ENCODE data around the gene AVPR1B.

AVPR1B gene

DNA sequence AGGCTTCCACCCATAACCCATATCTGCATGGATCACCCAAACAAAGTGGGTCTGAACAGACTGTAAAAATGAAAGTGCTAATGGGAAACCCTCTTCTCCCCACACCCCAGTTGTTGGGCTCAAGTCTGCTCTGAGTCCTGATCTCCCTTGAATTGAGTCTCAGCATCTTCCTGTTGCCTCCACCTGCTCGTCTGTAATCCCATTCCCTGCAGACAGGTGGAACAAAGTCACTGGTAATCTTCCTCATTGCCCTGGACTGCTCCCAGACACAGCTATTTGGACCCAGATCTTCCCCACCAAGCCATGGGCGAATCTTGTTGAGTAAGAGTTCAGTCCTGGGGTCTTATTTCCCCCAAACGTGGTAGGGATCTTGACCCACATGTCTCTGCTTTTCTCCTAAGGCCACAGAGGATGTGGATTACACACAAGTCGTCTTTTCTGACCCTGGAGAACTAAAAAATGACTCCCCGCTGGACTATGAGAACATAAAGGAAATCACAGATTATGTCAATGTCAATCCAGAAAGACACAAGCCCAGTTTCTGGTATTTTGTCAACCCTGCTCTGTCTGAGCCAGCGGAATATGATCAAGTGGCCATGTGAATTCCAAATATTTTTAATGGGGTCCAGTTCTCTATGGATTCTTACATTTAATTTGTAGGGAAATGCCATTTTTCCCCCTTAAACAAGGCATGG, 15.7 kb downstream of the AVPR1B start:
- Histone ChIP-seq H3K27ac (no peak overlapping the region), H3K4me1 (peaks cover 0 to 5% (median 0%) of the 10 kb centered on the region in 4 donors), H3K36me3 (no peaks in the 10 kb centered on the region), H3K27me3 (peaks cover 0 to 3% of the 10 kb centered on the region in 2 donors), H3K9me3 (no peaks in the 10 kb centered on the region), H3K4me3 (no peak overlapping the region)
- DNase-seq, result no peak
- TF ChIP-seq, protein P1, sequence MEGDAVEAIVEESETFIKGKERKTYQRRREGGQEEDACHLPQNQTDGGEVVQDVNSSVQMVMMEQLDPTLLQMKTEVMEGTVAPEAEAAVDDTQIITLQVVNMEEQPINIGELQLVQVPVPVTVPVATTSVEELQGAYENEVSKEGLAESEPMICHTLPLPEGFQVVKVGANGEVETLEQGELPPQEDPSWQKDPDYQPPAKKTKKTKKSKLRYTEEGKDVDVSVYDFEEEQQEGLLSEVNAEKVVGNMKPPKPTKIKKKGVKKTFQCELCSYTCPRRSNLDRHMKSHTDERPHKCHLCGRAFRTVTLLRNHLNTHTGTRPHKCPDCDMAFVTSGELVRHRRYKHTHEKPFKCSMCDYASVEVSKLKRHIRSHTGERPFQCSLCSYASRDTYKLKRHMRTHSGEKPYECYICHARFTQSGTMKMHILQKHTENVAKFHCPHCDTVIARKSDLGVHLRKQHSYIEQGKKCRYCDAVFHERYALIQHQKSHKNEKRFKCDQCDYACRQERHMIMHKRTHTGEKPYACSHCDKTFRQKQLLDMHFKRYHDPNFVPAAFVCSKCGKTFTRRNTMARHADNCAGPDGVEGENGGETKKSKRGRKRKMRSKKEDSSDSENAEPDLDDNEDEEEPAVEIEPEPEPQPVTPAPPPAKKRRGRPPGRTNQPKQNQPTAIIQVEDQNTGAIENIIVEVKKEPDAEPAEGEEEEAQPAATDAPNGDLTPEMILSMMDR (IDR thresholded peaks at IDR 0.05), result no peak
- intact Hi-C loops (cut with DNase I; ENCODE audit: low total_unique reads), result no loop called here

DNA sequence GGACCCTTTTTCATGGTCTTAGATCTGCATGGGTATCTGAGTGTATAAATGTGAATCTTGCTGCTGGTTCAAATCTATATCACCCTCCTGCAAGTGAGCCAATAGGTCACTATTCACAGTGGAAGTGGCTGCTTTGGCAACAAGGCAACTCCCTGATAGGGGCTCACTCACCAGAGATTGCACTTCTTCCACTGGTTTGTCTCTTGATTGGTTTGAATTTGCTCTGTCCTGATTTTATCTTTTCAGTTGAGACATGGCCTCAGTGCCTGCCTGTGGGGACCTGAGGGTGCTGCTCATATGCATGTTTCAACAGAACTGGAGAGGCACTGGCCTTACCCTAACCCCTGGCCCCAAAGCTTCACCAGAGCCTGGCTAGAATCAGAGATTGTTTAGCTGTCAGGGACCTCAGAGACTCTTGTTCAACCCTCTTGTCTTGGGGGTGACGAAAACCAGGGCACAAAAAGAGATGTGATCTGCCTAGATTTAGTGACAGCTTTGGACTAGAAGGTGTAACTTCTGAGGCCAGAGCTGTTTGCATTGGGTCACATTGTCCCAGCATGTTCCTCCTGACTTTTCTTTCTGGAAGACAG, 16.9 kb downstream of the AVPR1B start:
- Histone ChIP-seq H3K27me3 (peaks cover 0 to 5% of the 10 kb centered on the region in 2 donors), H3K27ac (no peak overlapping the region), H3K9me3 (no peaks in the 10 kb centered on the region), H3K4me3 (no peak overlapping the region), H3K36me3 (no peaks in the 10 kb centered on the region), H3K4me1 (no peaks in the 10 kb centered on the region)
- TF ChIP-seq, protein P1 (IDR thresholded peaks at IDR 0.05), result no peak
- DNase-seq, result peak in 1 of 2 donors; percentile 10
- intact Hi-C loops (cut with DNase I; ENCODE audit: low total_unique reads), result no loop called here

DNA sequence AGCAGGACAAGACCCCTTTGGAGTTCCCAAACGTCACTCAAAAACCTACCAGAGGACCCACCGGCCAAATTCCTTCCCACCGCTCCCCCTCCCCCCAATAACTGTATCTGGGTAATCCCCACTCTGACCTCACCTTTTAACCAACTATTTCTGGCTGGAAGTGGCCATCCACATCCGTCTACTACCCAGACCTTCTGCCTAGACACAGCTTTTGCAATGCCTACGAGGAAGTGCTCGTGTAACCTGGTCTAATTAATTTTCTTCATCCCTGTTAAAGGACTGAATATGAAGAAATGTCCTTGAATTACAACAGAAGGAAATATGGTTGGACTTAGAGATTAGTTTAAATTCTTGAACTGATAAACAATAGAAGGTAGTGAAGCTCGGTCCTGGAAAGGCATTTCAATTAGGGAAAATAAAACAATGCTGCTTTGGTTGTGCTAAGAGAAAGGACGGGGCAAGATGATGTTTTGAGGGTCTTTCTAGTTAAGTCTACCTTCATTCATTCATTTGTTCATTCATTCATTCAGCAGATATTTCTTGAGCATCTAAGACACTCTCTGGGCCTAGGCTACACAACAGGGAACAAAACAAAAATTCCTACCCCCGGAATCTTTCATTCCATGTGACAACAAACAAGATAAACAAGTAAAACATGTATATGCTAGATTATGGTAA, 18.8 kb downstream of the AVPR1B start:
- TF ChIP-seq, protein P1 (IDR thresholded peaks at IDR 0.05), result no peak
- Histone ChIP-seq H3K27ac (no peak overlapping the region), H3K9me3 (no peaks in the 10 kb centered on the region), H3K27me3 (peaks cover 0 to 10% of the 10 kb centered on the region in 2 donors), H3K4me1 (no peaks in the 10 kb centered on the region), H3K36me3 (no peaks in the 10 kb centered on the region), H3K4me3 (no peak overlapping the region)
- intact Hi-C loops (cut with DNase I; ENCODE audit: low total_unique reads), result no loop called here
- no peak for DNase-seq

DNA sequence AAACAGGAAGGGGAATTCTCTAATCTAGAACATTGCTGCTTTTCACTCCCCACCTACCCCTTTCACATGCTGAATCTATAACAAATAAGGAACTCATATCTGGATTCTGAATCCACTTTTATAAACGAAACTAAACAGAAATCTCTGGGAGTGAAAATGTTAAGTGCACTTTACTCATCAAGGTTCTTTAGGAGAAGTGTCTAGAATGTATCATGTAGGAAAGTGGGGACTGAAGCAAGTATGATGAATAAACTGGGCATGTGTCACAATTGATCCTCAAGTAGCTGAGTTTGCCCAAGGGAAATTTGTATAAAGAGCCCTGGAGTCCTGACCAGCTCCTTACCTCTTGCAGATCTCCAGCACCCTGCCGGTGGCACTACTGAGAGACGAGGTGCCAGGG, 19.8 kb downstream of the AVPR1B start:
- Histone ChIP-seq H3K27ac (no peak overlapping the region), H3K4me1 (no peaks in the 10 kb centered on the region), H3K36me3 (no peaks in the 10 kb centered on the region), H3K27me3 (peaks cover 0 to 10% of the 10 kb centered on the region in 2 donors), H3K4me3 (no peak overlapping the region), H3K9me3 (no peaks in the 10 kb centered on the region)
- DNase-seq, result no peak
- intact Hi-C loops (cut with DNase I; ENCODE audit: low total_unique reads), result no loop called here
- TF ChIP-seq, protein P1 (IDR thresholded peaks at IDR 0.05), result no peak

DNA sequence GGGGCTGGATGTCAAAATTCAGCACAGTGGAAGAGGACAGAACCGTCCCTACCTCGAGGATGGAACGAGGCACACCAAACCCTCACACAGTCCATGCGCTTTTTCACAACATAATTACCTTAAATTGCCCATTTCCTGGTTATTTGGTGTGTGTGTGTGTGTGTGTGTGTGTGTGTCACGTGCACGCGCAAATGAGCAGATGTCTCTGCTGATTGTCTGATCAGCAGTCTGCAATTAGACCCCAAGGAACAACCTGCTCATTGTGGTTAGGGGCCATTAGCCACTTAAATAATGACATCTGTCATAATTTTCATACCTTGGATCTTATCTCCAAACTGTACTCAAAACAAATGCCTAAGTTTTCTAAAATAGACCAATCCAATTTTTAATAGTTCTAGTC, 23.2 kb downstream of the AVPR1B start:
- DNase-seq, result no peak
- H3K4me1 ChIP-seq, result no peaks in the 10 kb centered on the region
- no peak overlapping the region for H3K27ac ChIP-seq
- H3K4me3 ChIP-seq, result no peak overlapping the region
- peaks cover 0 to 10% of the 10 kb centered on the region in 2 donors for H3K27me3 ChIP-seq
- intact Hi-C loops (cut with DNase I; ENCODE audit: low total_unique reads), result no loop called here
- H3K9me3 ChIP-seq, result no peaks in the 10 kb centered on the region
- TF ChIP-seq, protein P1 (IDR thresholded peaks at IDR 0.05), result no peak
- no peaks in the 10 kb centered on the region for H3K36me3 ChIP-seq

Measured in tibial artery (tissue), 4 donors.